H9 (cell line): ENCODE results near the gene UST. TPM values are rescaled to one million over a fixed set of nuclear protein-coding genes. Genes with fewer than 3 reads are reported as not detected.

Experiments
- DNase-seq: peaks from one replicate; pipeline ENCODE4 v3.0.0-alpha.2; 2017
- H2AFZ ChIP-seq: one replicate; pipeline ENCODE4 v1.6.1; 2013; ENCODE audit warnings: mild to moderate bottlenecking, low read length, control low read depth, moderate library complexity
- H2AK5ac ChIP-seq: 2 replicates; pipeline ENCODE4 v1.6.1; 2013; ENCODE audit warnings: low read length, control low read depth, mixed read lengths; ENCODE audit not compliant: insufficient read length
- H2BK120ac ChIP-seq: one replicate; pipeline ENCODE4 v1.6.1; 2013; ENCODE audit warnings: low read depth, mild to moderate bottlenecking, low read length, control low read depth, inconsistent platforms; ENCODE audit not compliant: poor library complexity, severe bottlenecking
- H2BK12ac ChIP-seq: 2 replicates; pipeline ENCODE4 v1.6.1; 2013; ENCODE audit warnings: low read length, control low read depth, mixed read lengths, low read depth; ENCODE audit not compliant: insufficient read length
- H2BK15ac ChIP-seq: 2 replicates; pipeline ENCODE4 v1.6.1; 2013; ENCODE audit warnings: low read depth, low read length, control low read depth
- H2BK20ac ChIP-seq: one replicate; pipeline ENCODE4 v1.6.1; 2013; ENCODE audit warnings: low read depth, mild to moderate bottlenecking, low read length, control low read depth, inconsistent platforms; ENCODE audit not compliant: poor library complexity, severe bottlenecking
- H2BK5ac ChIP-seq: 2 replicates; pipeline ENCODE4 v1.6.1; 2013; ENCODE audit warnings: low read length, control low read depth, mixed read lengths; ENCODE audit not compliant: insufficient read length
- H3K14ac ChIP-seq: 2 replicates; pipeline ENCODE4 v1.6.1; 2013; ENCODE audit warnings: low read length, control low read depth; ENCODE audit not compliant: insufficient read depth
- H3K18ac ChIP-seq: 2 replicates; pipeline ENCODE4 v1.6.1; 2013; ENCODE audit warnings: low read depth, mild to moderate bottlenecking, mixed read lengths, low read length, control low read depth; ENCODE audit not compliant: insufficient read length
- H3K23ac ChIP-seq: 2 replicates; pipeline ENCODE4 v1.6.1; 2013; ENCODE audit warnings: low read length, control low read depth, mixed read lengths, low read depth; ENCODE audit not compliant: insufficient read length
- H3K23me2 ChIP-seq: 2 replicates; pipeline ENCODE4 v1.6.1; 2013; ENCODE audit warnings: low read depth, mild to moderate bottlenecking, mixed read lengths, low read length, control low read depth; ENCODE audit not compliant: insufficient read length, poor library complexity, severe bottlenecking
- H3K27ac ChIP-seq: 2 replicates; pipeline ENCODE4 v1.5.1; 2013; ENCODE audit warnings: low read length, control low read depth, mixed read lengths, low read depth; ENCODE audit not compliant: insufficient read length
- H3K27me3 ChIP-seq: 2 replicates; pipeline ENCODE4 v1.6.1; 2013; ENCODE audit warnings: low read length, control low read depth, inconsistent platforms; ENCODE audit not compliant: insufficient read depth
- H3K4ac ChIP-seq: 2 replicates; pipeline ENCODE4 v1.6.1; 2013; ENCODE audit warnings: low read depth, mild to moderate bottlenecking, control low read depth, inconsistent platforms, low read length, moderate library complexity
- H3K4me1 ChIP-seq: 2 replicates; pipeline ENCODE4 v1.6.1; 2013; ENCODE audit warnings: low read length, control low read depth, inconsistent platforms; ENCODE audit not compliant: insufficient read depth
- H3K4me2 ChIP-seq: 2 replicates; pipeline ENCODE4 v1.6.1; 2013; ENCODE audit warnings: low read length, control low read depth, mixed read lengths; ENCODE audit not compliant: insufficient read length, insufficient read depth
- H3K56ac ChIP-seq: 2 replicates; pipeline ENCODE4 v1.6.1; 2013; ENCODE audit warnings: low read depth, mild to moderate bottlenecking, mixed read lengths, low read length, control low read depth; ENCODE audit not compliant: insufficient read length
- H3K79me1 ChIP-seq: 2 replicates; pipeline ENCODE4 v1.6.1; 2013; ENCODE audit warnings: low read depth, mild to moderate bottlenecking, moderate library complexity, low read length, control low read depth, inconsistent platforms; ENCODE audit not compliant: insufficient read depth, poor library complexity, severe bottlenecking
- H3K79me2 ChIP-seq: 2 replicates; pipeline ENCODE4 v1.6.1; 2013; ENCODE audit warnings: low read length, control low read depth, inconsistent platforms; ENCODE audit not compliant: insufficient read depth
- H3K9ac ChIP-seq: 2 replicates; pipeline ENCODE4 v1.6.1; 2013; ENCODE audit warnings: low read length, control low read depth, mixed read lengths; ENCODE audit not compliant: insufficient read length; ENCODE audit errors: extremely low read depth
- H3K9me3 ChIP-seq: one replicate; pipeline ENCODE4 v1.6.1; 2013; ENCODE audit warnings: low read depth, low read length, inconsistent platforms; ENCODE audit not compliant: control insufficient read depth
- H3T11ph ChIP-seq: one replicate; pipeline ENCODE4 v1.6.1; 2013; ENCODE audit warnings: mild to moderate bottlenecking, low read length, control low read depth, inconsistent platforms
- H4K20me1 ChIP-seq: one replicate; pipeline ENCODE4 v1.6.1; 2013; ENCODE audit not compliant: control insufficient read depth, insufficient read length, insufficient read depth
- H4K5ac ChIP-seq: 2 replicates; pipeline ENCODE4 v1.6.1; 2013; ENCODE audit warnings: low read depth, mild to moderate bottlenecking, mixed read lengths, low read length, control low read depth; ENCODE audit not compliant: insufficient read length
- H4K8ac ChIP-seq: replicated peaks from 2 replicates; pipeline ENCODE4 v1.6.1; 2013; ENCODE audit warnings: low read length, control low read depth, mixed read lengths, low read depth; ENCODE audit not compliant: insufficient read length
- H4K91ac ChIP-seq: 2 replicates; pipeline ENCODE4 v1.6.1; 2013; ENCODE audit warnings: low read depth, mild to moderate bottlenecking, moderate library complexity, mixed read lengths, low read length, control low read depth; ENCODE audit not compliant: insufficient read length
- H3K27ac Mint-ChIP-seq, 3 experiments: 2 replicates in 2 of 3; 3 replicates in 1 of 3; pipeline ENCODE4 v1.8.0; 2020 to 2021; ENCODE audit warnings: mixed read lengths in 3 of 3, mild to moderate bottlenecking in 1 of 3, moderate library complexity in 1 of 3
- H3K27me3 Mint-ChIP-seq: 2 replicates; pipeline ENCODE4 v1.8.0; 2021; ENCODE audit warnings: low read depth, mild to moderate bottlenecking, moderate library complexity, mixed read lengths
- H3K36me3 Mint-ChIP-seq, 3 experiments: 2 replicates in 2 of 3; 3 replicates in 1 of 3; pipeline ENCODE4 v1.8.0; 2020 to 2021; ENCODE audit warnings: low read depth in 3 of 3, mixed read lengths in 3 of 3; ENCODE audit not compliant: insufficient read depth in 1 of 3
- H3K4me1 Mint-ChIP-seq, 2 experiments: 2 replicates each; pipeline ENCODE4 v1.8.0; 2020; ENCODE audit warnings: mixed read lengths in 2 of 2
- H3K4me3 Mint-ChIP-seq, 2 experiments: 2 replicates in 1 of 2; 3 replicates in 1 of 2; pipeline ENCODE4 v1.8.0; 2020 to 2021; ENCODE audit warnings: mild to moderate bottlenecking in 2 of 2, mixed read lengths in 2 of 2, moderate library complexity in 1 of 2
- H3K9me3 Mint-ChIP-seq, 2 experiments: 2 replicates in 1 of 2; 3 replicates in 1 of 2; pipeline ENCODE4 v1.8.0; 2020; ENCODE audit warnings: mild to moderate bottlenecking in 2 of 2, mixed read lengths in 2 of 2, moderate library complexity in 1 of 2
- WGBS: extraction: QIAGEN DNeasy Blood & Tissue Kit; methylation state at CpG from one replicate; pipeline ENCODE4 v1.1.7; 2013; ENCODE audit warnings: missing lambda C conversion rate, low lambda C conversion rate, mixed read lengths; ENCODE audit not compliant: insufficient read length; ENCODE audit errors: extremely low coverage; 5-methylcytosine and 5-hydroxymethylcytosine counted together
- total RNA-seq: library from RNA; stranded (reverse); gene quantifications from 2 replicates; pipeline ENCODE4 v1.2.1, GENCODE V29; 2021
- TF ChIP-seq, protein P1 (sequence below): fragments of 200-600 bp; sonication (generic); conservative IDR thresholded peaks from 3 replicates; pipeline ENCODE4 v1.8.0; 2021; ENCODE audit warnings: antibody characterized with exemption, mild to moderate bottlenecking

The UST gene
- total RNA-seq, 1 experiment from 2014 or later: 14.4 TPM

DNA sequence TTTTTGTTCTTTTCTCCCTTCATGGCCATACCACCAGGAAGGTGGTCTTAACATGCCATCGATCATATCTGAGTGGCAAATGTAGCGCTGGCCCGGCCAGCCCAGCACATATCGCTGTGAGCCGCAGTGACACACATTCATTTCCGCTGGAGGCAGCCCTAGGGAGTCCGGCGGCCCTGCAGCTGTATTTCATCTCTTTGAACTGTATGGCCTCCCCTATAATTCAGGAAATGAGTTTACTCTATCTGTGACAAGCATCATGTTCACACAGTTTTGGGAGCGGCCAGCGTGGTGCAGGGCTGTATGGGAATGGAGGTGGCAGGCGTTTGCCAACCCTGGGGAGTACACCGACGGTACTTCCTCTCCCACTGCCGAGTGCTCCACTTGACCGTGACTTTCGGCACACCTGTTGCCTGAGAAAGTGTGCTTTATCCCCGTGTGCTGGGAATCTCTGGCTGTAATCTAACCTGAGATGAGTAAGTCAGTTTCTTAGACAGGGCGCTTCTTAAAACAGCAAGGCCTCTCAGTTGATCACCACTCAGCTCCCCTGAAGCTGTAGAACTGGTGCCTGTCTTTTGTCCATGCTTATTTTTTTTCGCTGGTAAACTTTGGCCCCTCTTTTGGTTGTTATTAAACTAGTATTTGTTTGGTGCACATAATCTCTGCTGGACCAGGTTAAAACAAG, 313.6 kb downstream of the UST start:
- Histone ChIP-seq H2BK20ac (no peak overlapping the region), H3K4me1 (no peaks in the 10 kb centered on the region), H2AK5ac (no peak overlapping the region), H2BK12ac (no peak overlapping the region), H3K56ac (no peak overlapping the region), H2AFZ (no peak overlapping the region), H2BK15ac (no peak overlapping the region), H3K18ac (no peak overlapping the region), H3K14ac (no peak overlapping the region), H3K27me3 (no peaks in the 10 kb centered on the region), H3K9me3 (no peaks in the 10 kb centered on the region), H4K5ac (no peak overlapping the region), H2BK120ac (no peak overlapping the region), H4K91ac (no peak overlapping the region), H4K8ac (no peak overlapping the region), H4K20me1 (no peaks in the 10 kb centered on the region), H3K23me2 (no peaks in the 10 kb centered on the region), H3K4me2 (no peak overlapping the region), H3K9ac (no peak overlapping the region), H3T11ph (no peak overlapping the region), H3K79me1 (no peaks in the 10 kb centered on the region), H3K27ac (no peak overlapping the region), H3K4ac (no peak overlapping the region), H3K79me2 (no peaks in the 10 kb centered on the region), H3K23ac (no peak overlapping the region), H2BK5ac (no peak overlapping the region)
- DNase-seq: no peak
- Mint-ChIP-seq H3K4me1 (peaks cover 8 to 11% of the 10 kb centered on the region in 2 experiments), H3K4me3 (no peak overlapping the region), H3K9me3 (no peaks in the 10 kb centered on the region), H3K27me3 (no peaks in the 10 kb centered on the region), H3K27ac (no peak overlapping the region), H3K36me3 (no peaks in the 10 kb centered on the region; a peak in 2 of 7 replicates)
- no CpG with 5 or more reads among the region's 19 CpGs for WGBS
- TF ChIP-seq, protein P1, sequence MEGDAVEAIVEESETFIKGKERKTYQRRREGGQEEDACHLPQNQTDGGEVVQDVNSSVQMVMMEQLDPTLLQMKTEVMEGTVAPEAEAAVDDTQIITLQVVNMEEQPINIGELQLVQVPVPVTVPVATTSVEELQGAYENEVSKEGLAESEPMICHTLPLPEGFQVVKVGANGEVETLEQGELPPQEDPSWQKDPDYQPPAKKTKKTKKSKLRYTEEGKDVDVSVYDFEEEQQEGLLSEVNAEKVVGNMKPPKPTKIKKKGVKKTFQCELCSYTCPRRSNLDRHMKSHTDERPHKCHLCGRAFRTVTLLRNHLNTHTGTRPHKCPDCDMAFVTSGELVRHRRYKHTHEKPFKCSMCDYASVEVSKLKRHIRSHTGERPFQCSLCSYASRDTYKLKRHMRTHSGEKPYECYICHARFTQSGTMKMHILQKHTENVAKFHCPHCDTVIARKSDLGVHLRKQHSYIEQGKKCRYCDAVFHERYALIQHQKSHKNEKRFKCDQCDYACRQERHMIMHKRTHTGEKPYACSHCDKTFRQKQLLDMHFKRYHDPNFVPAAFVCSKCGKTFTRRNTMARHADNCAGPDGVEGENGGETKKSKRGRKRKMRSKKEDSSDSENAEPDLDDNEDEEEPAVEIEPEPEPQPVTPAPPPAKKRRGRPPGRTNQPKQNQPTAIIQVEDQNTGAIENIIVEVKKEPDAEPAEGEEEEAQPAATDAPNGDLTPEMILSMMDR: no peak
